Activated CD8-positive, alpha-beta memory T cell treated with anti-CD3 and anti-CD28 coated beads for 4 hours (primary cell): ENCODE results near the gene C11orf58.

ENCODE experiments used
- DNase-seq, 2 donors: peaks; one replicate each; pipeline ENCODE4 v3.0.0-alpha.2; 2020; ENCODE audit warnings: low read depth in 2 of 2

Gene C11orf58

DNA sequence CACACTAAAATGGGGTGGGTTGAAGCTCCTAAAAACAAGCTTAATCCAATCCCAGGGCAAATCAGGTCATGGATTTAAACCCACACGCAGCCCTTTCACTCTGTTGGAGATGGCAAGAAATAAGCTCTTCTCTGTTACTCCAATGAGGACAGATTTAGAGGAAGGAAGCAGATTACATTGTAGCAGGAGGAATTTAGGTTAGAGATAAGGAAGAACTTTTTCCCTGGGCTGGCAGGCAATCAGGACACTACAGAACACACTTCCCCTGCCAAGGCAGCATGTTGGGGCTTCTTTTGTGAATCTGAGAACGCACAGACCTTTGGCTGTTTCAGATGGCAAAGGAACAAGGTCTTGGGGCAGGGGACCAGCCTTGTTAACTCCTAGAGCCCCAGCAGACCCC lies 46.2 kb downstream of the C11orf58 start:
- no peak for DNase-seq

DNA sequence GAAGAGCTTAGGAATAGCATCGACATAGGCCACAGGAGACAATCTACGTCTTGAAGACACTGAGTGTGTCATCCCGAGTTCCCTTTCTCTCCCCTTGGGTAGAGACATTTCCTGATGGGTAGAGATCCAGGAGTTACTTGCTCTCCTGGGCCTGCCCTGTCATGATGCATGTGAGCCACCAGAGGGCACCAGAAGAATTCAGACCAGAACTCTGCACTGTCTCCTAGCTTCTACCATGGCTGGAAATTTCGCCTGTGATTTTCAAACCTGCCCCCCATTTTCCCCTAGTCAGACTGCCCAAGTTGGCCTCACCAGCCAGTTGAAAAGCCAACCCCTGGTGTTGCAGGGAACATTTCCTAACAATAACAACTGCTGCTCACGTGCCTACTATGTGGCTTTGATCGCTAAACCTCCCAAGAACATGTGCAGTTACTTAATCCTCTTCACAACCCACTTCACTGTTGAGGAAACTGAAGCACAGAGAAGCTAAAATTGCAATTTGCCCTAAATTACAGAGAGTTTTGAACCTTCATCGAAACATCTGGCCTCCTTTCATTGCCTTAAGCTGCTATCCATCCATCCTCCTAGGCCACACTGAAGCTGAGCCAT lies 47.2 kb downstream of the C11orf58 start:
- DNase-seq, result peak in 1 of 2 donors; percentile 21

DNA sequence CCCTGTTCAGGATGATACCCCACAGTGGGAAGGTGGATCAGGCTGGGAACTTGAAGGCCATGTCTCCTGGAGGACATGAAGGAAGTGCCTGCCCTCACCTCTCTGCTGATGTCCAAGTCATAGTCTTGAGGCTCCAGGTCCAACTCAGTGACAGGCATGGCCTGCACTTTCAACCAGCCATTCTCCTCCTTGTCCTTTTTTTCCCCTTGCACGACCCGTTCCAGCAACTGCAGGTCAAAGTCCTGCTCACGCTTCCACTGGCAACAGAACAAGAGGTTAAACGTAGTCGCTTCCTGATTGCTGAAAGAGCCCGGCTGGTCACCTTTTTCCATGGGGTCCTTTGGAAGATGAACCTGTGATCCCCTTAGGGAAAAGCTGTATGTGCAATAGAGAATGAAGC lies 47.7 kb downstream of the C11orf58 start:
- no peak for DNase-seq

DNA sequence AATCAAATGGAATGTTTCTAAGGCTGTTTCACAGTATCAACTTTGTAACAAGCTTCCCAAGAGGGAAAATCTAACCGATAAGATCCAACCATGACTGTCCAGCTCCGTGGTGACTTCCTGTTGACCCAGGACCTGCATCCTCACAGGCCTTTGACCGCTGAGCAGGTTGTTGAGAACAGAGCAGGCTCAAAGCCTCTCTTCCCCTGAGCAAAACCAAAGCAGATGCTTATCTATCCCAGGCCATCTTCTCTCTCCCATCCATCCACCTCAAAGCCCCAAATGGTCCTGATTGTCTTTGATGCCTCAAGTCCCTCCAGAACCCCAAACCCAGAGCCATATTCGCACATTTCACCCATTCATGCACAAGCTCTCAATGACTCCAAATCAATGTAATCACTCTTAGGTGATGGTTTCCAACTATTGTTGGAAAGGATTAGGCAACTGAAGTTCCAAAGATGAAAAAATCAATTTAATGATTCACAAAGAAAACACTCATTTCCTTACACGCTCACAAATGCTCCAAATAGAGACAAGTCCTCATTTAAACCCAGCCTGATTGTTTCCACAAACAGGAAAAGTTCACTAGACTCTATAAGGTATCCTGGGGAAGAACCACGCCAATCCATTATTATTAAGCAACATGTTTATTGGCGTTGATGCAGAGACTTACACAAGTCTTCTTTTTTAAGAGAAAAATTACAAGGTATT lies 48.7 kb downstream of the C11orf58 start:
- DNase-seq, result no peak

DNA sequence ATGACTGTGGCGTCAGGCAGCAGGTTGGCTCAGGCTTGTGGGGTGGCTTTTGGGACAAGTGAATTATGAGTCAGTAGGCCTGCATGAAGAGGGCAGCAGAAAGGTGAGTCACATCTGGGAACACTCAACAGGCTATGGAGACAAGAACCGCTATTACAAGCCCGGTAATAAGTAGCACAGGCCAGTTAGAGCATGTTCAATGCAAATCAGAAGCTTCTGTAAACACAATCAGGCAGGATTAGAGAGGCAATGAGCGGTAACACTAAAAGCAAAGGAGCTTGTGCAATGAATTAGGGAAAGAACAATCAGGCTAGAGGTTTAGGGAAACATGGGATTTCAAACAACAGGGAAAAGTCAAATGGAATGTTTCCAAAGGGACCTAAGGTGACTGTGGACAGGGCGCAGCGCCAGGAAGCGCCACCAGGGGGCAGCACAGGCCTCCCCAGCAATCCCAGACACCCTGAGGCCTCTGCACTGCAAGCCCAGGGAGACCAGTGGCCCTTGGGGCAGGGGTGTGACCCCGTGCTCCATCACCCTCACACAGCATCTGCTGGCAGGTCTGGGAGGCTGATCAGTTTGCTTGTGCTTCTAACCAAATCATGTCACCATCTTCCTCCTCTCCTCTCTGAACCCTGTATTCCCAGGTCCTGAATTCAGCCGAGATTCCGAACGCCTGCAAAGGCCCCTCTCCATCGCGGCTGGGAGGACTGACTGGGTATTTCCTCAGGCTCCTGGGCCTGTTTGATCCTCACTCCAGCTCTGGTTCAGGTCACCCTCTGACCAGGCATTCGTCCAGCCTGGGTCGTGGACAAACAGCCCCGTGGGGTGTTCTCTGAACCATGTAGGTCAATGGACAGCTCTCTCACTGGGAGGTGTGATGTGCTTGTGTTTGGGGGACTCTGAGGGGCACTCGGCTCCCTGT lies 50.0 kb downstream of the C11orf58 start:
- DNase-seq, result no peak

DNA sequence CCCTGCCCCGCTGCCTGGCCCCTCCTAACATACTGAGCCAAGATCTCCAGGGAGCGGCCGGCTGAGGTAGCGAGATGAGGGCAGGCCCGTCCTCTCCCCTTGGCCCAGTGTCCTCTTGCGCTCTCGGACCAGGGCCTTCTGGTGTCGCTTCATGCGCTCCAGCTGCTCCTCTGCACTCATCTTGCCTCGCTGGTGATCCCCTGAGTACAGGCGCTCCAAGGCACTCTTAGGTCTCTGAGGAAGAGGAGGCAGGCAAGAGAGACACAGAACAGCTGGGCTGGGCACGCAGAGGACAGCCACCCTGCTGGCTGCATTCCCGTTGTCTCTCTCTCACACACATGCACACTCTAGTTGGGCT lies 50.6 kb downstream of the C11orf58 start:
- DNase-seq, result no peak

DNA sequence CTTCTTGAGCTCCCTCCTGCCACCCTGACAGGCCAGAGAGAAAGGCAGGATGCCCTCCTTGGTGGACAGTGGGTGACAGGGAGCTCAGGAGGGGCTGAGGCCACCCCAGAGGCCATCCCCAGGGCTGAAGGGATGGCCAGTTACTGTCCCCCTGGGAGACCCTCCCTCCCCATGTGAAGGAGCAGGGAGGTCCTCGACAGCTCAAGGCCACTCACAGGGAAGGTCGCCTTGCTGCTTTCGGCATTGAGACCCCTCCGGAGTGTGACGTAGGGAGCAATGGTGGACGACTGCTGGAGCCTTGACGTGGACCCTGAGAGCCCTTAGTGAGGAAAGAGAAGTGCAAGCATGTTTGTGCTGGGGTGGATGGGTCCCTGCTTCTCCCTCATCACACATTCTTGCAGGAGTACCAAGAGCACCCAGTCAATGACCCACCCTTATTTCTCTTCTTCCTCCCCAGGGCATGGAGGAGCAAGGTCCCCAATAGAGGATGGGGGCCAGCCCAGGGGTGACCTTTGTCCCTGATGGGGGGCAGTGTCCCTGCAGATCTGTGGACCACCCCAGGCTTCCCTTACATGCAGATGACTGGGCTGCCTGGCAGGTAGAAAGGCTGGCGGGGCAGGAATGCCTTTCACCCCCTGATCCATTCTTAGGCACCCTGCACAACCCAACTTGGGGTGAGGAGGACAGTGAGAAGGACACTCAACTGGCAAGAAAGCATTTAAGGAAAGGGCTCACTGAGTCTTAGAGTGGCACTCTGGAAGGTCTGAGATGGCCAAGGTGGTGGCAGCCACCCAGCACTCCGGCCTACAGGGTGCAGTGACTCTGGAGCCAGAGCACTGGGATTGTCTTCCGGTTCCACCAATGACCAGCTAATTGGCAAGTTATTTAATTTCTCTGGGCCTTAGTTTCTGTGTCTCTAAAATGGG lies 51.4 kb downstream of the C11orf58 start:
- DNase-seq, result no peak

DNA sequence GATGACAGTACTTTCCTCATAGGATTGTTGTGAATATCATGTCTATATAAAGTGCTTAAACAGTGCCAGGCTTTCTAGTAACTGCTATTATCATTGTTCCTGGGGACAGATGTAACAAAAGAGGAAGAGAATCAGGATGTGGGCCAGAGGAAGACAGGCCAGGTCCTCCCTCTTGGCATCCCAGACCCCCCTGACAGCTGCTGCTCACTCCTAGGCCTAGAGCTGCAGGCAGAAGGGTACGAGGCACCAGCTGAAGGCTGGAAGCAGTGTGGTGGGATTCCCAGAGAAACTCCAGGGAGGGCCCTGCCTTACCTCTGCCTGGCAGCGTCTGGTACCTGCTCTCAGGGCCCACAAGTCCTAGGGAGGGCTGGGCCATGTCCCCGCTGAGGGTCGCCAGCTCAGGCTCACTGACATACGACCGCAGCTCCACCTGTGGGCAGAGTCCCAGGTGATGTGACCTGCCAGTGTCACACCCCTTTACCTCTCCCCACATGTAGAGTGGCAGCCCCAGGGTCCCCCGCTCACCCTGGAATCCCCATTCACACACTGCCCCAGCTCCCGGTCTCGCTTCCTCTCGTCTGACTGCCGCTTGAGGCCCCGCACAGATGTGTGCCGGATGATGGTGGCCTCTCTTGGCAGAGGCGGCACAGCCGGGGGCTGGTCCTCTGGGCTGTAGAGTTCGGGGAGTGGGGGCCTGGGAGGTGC lies 52.2 kb downstream of the C11orf58 start:
- DNase-seq, result no peak

DNA sequence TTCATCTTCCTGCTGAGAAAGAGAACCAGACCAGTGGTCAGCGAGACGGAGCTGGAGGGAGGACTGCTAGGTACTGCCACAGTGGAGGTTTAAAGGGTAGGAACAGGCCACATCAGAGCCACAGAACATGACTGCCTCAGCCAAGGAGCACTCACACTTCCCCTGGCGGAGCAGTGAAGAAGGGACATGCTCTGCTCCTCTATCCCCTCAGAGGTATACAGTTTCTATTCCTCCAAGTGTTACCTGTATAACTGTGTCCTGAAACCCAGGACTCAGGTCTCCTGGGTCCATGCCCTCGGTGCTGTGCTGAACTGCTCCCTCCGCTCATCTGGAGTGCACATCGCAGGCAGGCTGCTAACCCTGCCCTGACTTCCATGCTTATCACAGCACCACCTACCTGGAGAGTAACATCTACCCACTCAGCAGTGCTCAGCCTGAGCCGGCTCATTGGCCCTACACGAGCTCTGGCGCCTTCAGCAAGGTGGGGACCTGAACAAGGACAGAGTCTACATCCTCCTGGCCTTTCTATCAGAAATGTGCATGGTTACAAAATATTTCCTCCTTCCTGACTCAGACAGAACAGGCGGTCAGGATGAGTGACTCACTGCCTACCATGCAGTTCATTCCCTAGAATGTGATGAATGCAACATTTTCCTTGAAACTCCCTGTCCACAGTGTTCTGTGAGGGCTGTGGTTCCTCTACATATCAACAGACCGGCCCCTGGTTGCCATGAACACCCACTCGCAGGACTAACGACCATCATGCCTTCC lies 52.9 kb downstream of the C11orf58 start:
- DNase-seq, result no peak

DNA sequence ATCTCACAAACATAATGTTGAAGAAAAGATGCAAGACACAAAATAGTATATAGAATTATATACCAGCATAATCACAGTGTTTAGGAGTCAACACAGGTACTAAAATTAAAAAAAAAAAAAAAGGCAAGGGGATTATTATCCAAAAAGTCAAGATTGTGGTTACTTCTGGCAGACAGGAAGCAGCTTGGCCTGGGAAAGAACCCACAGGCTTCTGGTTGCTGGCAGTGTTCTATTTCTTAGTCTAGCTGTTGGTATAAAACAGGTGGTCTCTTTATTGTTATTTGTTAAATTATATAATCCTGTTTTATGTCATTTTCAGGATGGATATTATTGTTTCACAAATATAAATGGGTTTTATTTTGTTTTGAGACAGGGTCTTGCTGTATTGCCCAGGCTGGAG lies 54.0 kb downstream of the C11orf58 start:
- DNase-seq, result no peak

DNA sequence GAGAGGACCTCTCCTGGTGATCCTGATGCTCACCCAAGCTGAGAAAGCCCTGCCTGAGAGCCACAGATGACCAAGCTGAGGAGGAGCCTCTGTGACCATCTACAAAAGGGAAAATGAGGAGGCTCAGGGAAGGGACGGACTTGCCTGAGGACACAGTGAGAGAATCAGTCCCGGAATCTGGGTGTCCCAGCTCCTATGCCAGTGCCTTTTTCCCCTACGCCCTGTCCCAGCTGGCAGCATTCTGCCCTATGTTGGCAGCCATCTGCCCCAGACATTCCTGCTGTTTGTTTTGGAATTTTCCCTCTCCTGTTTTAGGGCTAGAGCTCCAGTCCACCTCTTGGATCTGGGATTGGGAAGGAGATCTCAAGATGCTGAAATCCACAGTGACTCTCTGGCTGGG lies 54.6 kb downstream of the C11orf58 start:
- no peak for DNase-seq

DNA sequence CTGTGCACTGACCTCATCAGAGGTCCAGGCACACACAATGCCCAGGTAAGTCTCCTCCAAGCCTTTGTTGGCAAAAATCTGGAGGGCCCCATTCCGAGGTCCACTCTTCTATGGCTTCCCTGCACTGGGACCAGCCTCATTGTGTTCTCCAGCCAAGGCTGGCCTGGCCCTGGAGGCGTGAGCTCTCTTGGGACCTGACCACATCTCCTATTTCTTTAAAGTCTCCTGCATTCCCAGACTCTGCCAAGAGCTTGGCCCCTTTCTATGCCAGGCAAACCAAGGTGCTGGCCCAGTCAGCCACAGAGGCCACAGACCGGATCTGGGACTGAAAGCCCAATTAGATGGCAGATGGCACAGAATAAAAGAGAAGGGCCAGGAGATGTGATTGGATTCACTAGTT lies 55.1 kb downstream of the C11orf58 start:
- DNase-seq, result no peak

DNA sequence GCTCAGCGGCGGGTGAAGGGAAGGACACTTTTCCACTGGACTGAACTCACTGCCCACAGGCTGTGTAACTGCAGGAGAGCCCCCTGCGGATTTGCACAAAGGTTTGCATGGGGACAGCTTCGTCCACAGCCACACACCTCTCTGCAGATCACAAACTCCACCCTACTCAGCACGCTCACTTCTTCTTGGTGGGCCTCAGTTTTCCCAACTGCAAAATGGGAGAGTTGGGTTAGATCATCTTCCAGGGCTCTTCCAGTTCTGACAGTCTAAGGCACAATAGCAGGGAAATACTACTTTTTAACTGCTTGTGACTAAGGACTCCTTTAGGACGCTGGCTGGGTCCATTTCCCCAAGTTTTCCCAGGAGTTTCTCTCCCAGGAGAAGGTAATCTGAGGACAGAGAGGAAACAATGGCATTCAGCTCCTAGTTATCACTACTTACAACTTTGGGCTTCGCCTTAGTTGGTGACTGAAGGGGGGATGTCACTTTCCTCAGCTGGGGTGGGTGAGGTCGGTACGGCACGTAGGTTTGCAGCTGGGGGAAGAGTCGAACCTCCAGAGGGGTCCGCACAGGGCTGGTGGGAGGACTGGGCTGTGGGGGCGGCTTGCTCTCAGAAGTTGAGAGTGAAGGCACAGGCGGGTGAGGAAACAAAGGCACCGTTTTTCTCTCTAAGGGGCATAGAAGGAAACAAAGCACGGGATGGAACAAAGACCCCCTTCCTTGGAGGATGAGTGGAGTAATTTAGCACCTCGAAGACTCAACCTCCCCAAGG lies 55.8 kb downstream of the C11orf58 start:
- DNase-seq, result no peak

DNA sequence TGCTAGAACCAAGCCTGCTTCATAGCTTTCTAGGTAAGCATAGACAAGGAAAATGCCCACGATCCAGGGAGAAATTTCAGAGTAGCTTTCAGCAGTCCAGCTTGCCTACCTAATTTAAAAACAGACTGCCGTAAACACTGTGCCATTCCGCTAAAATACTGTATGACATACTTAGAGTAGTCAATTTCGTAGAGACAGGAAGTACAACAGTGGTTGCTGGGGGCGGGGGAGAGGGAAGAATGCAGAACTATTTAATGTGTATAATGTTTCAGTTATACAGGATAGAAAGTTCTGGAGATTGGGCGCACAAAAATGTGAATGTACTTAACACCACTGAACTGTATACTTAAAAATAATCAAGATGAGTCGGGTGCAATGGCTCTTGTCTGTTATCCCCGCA lies 56.7 kb downstream of the C11orf58 start:
- DNase-seq, result no peak

DNA sequence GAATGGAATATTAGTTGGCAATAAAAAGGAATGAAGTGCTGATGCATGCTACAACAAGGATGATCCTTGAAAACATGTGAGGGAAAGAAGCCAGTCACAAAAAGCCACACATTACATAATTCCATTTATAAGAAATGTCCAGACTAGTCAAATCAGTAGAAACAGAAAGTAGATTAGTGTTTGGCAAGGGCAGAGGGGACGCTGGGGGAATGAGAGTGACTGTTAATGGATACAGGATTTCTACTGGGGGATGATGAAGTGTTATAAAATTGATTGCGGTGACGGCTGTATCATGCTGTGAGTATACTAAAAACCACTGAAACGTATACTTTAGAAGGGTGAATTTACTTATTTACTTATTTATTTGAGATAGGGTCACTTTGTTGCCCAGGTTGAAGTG lies 57.9 kb downstream of the C11orf58 start:
- DNase-seq, result no peak

DNA sequence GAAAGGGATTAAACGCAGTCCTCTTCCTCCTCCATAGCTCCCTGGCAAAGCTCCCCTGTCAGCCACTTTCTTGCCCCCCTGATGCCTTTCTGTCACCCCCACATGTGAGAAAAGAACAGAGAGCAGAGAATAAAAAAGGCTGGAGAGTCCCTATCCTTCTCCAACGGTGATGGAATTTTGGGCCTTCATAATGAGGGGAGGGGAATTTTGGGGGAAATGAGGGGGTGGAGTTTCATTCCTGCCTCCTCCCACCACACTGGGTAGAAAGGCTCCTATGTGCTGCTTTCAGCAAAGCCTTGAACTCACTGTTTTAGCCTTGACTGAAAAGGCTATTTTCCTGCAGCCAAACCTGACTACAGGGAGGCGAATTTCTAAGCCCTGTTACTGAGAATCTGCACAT lies 59.3 kb downstream of the C11orf58 start:
- no peak for DNase-seq

DNA sequence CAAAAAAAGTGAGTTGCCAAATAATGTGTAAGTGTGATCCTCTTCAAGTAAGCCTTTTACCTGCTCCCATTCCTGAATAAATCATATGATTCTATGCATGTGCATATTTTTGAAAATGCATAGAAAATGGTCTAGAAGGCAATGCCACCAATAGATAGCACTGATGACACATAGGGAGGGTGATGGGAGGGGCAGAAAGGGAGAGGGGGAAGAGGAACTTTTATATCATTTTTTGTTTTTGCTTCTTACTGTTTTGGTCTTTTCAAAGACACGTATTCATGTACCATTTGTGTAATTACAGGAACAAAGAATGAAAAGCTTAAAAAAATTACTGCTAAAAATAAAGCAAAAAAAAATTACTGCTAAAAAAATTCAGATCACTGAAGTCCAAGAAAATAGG lies 60.8 kb downstream of the C11orf58 start:
- no peak for DNase-seq

DNA sequence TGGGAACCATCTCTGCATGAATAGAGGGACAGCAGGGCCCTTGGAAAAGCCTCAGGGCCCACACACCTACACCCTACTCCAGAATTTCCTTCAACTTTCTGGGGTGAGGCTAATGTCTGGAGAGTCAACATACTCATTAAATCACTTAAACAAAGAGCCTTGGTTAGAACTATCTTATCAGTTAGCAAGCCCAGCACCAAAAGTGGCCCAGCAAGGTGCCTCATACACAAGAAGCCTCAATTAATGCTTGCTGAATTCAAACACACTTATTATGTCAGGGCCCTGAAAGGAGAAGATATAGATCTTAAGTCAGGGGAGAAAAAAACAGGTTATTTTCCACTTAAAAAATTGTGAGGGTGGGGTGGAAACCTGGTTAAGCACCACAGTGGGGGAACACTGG lies 61.4 kb downstream of the C11orf58 start:
- no peak for DNase-seq

DNA sequence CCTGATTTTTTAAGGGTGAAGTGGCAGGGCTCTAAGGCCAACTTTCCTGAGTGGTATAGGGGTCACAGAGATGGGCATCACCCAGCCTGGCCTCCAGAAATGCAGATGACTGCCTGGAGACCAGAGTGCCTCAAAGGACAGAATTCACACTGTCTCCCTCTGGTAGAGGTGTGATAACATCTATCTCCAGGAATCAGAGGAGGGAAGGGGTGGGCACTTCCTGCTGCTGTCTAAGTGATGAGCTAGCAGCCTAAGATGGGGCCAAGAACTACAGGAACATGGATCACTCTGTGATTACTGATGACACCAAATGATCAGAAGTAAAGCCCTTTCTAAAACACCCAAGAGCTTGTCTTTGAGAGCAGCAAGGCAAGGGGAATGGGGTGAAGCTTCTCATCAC lies 61.9 kb downstream of the C11orf58 start:
- no peak for DNase-seq
